MM.1S (cell line): ENCODE results near the gene CYB5R3.
A peak's percentile ranks its signal among the peaks of the same experiment; 100 is the strongest.

ENCODE experiments used
- DNase-seq: peaks from one replicate; pipeline ENCODE4 v3.0.0-alpha.2; 2015
- H2AFZ ChIP-seq: fragments of 300-600 bp; sonication (generic); 2 replicates; pipeline ENCODE4 v1.6.0; 2016; ENCODE audit warnings: antibody characterized with exemption, low read length
- H3F3A ChIP-seq: fragments of 300-600 bp; sonication (generic); 2 replicates; pipeline ENCODE4 v1.6.1; 2016; ENCODE audit warnings: mild to moderate bottlenecking, antibody characterized with exemption, low read length, moderate library complexity, mixed read lengths; ENCODE audit not compliant: insufficient read depth
- H3K27ac ChIP-seq: fragments of 300-600 bp; sonication (generic); 2 replicates; pipeline ENCODE4 v1.5.1; 2016; ENCODE audit warnings: mild to moderate bottlenecking, low read length
- H3K27me3 ChIP-seq: fragments of 300-600 bp; sonication (generic); replicated peaks from 2 replicates; pipeline ENCODE4 v1.6.0; 2016; ENCODE audit warnings: low read length; ENCODE audit not compliant: insufficient read depth
- H3K36me3 ChIP-seq: fragments of 300-600 bp; sonication (generic); replicated peaks from 2 replicates; pipeline ENCODE4 v1.6.1; 2016; ENCODE audit warnings: mild to moderate bottlenecking, low read length, mixed read lengths; ENCODE audit not compliant: insufficient read depth
- H3K4me1 ChIP-seq: fragments of 300-600 bp; sonication (generic); 2 replicates; pipeline ENCODE4 v1.6.1; 2016; ENCODE audit warnings: low read length, mixed read lengths
- H3K4me2 ChIP-seq: fragments of 300-600 bp; sonication (generic); 2 replicates; pipeline ENCODE4 v1.6.0; 2016; ENCODE audit warnings: low read depth, low read length
- H3K4me3 ChIP-seq: fragments of 300-600 bp; sonication (generic); 2 replicates; pipeline ENCODE4 v1.5.1; 2016; ENCODE audit warnings: low read length, mixed read lengths
- H3K79me2 ChIP-seq: fragments of 300-600 bp; sonication (generic); 2 replicates; pipeline ENCODE4 v1.6.1; 2016; ENCODE audit warnings: mixed run types, low read length, mixed read lengths
- H3K9ac ChIP-seq: fragments of 300-600 bp; sonication (generic); 2 replicates; pipeline ENCODE4 v1.6.1; 2016; ENCODE audit warnings: low read length, mixed read lengths
- H3K9me2 ChIP-seq: fragments of 300-600 bp; sonication (generic); replicated peaks from 2 replicates; pipeline ENCODE4 v1.6.1; 2016; ENCODE audit warnings: mild to moderate bottlenecking, low read length, mixed read lengths; ENCODE audit not compliant: insufficient read depth
- H3K9me3 ChIP-seq: fragments of 300-600 bp; sonication (generic); replicated peaks from 2 replicates; pipeline ENCODE4 v1.6.1; 2016; ENCODE audit warnings: mild to moderate bottlenecking, low read length, mixed read lengths; ENCODE audit not compliant: insufficient read depth
- H4K20me1 ChIP-seq: fragments of 300-600 bp; sonication (generic); 2 replicates; pipeline ENCODE4 v1.6.1; 2016; ENCODE audit warnings: mild to moderate bottlenecking, low read length, moderate library complexity, mixed read lengths; ENCODE audit not compliant: insufficient read depth
- EZH2 ChIP-seq: fragments of 300-600 bp; sonication (generic); optimal IDR thresholded peaks from 2 replicates; pipeline ENCODE3; 2017; ENCODE audit warnings: low read depth, mild to moderate bottlenecking, antibody characterized with exemption, low read length, mixed read lengths
- EZH2phosphoT487 ChIP-seq: fragments of 300-600 bp; sonication (generic); IDR thresholded peaks from 2 replicates; pipeline ENCODE4 v1.6.1; 2018; ENCODE audit warnings: antibody characterized with exemption, low read length
- TF ChIP-seq, protein P1 (sequence below): fragments of 300-600 bp; sonication (generic); IDR thresholded peaks from 2 replicates; pipeline ENCODE4 v1.5.1; 2016; ENCODE audit warnings: antibody characterized with exemption, low read length, mixed read lengths

The CYB5R3 gene

DNA sequence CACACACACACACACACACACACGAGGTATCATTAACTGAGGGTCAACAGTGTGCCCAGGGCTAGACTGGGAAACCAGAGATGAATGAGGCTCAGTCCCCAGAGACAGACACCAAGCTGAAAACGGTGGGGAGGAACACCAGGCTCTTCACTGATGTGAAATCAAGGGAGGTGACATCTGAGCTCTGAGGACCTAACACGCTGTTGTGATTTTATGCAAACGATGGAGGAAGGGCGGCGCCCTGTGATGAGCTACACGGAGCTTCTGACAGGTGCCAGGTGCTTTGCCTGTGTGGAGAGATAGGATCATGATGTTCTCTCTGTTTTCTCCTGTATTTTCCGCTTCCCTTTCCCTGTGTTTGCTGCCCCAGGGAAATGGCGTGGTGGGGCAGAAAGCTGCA lies 6.5 kb upstream of the CYB5R3 start:
- Histone ChIP-seq H3K4me3 (no peak overlapping the region), H3K79me2 (no peaks in the 10 kb centered on the region), H3K9ac (no peak overlapping the region), H4K20me1 (no peaks in the 10 kb centered on the region), H3K4me2 (peak overlapping the region; percentile 40; the same call in 1 of the 2 replicates), H3K27me3 (no peaks in the 10 kb centered on the region), H3K4me1 (0 out of 2 replicates have a peak, but pooled peaks cover 4% of the 10 kb centered on the region), H3K27ac (no peak overlapping the region), H3F3A (no peaks in the 10 kb centered on the region), H2AFZ (no peak overlapping the region), H3K9me2 (no peaks in the 10 kb centered on the region), H3K36me3 (no peaks in the 10 kb centered on the region), H3K9me3 (no peaks in the 10 kb centered on the region)
- no peak for TF ChIP-seq EZH2phosphoT487
- no peak for TF ChIP-seq EZH2
- TF ChIP-seq, protein P1, sequence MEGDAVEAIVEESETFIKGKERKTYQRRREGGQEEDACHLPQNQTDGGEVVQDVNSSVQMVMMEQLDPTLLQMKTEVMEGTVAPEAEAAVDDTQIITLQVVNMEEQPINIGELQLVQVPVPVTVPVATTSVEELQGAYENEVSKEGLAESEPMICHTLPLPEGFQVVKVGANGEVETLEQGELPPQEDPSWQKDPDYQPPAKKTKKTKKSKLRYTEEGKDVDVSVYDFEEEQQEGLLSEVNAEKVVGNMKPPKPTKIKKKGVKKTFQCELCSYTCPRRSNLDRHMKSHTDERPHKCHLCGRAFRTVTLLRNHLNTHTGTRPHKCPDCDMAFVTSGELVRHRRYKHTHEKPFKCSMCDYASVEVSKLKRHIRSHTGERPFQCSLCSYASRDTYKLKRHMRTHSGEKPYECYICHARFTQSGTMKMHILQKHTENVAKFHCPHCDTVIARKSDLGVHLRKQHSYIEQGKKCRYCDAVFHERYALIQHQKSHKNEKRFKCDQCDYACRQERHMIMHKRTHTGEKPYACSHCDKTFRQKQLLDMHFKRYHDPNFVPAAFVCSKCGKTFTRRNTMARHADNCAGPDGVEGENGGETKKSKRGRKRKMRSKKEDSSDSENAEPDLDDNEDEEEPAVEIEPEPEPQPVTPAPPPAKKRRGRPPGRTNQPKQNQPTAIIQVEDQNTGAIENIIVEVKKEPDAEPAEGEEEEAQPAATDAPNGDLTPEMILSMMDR = no peak
- peak; percentile 79 for DNase-seq

DNA sequence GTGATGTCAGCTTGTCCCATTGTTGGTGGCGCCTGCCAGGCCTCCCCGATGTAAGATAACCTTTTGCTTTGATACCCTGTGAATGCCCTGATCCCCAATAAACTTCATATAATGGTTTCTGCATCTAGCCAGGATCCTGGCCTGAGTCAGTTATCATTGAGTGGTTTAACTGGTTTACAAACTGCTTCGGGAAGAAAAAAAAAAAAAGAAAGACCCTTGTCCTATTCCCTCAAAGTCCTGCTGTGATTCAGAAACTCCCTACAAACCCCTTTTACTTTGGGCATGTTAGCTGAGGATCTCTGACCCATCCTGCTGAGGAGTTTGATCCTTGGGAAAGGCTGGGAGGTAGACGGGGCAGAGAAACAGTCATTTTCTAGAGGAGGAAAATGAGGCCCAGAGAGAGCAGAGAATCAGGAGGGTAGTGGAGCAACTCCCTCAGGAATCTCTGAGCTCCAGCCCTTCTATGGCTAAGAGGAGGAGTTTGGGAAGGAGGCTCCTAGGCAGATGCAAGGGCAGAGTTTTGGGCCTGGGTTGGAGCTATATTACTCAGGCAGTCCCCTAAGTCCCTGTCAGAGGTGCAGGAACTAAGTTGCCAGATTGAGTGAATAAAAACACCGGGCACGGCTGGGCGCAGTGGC lies 5.4 kb upstream of the CYB5R3 start:
- no peak overlapping the region for H3K4me2 ChIP-seq
- no peaks in the 10 kb centered on the region for H3K9me3 ChIP-seq
- 0 out of 2 replicates have a peak, but pooled peaks cover 4% of the 10 kb centered on the region for H3K4me1 ChIP-seq
- H3F3A ChIP-seq = no peaks in the 10 kb centered on the region
- no peaks in the 10 kb centered on the region for H3K9me2 ChIP-seq
- no peak overlapping the region for H3K4me3 ChIP-seq
- H3K79me2 ChIP-seq = no peaks in the 10 kb centered on the region
- no peaks in the 10 kb centered on the region for H3K36me3 ChIP-seq
- TF ChIP-seq EZH2 (no peak), EZH2phosphoT487 (no peak)
- TF ChIP-seq, protein P1 = no peak
- H4K20me1 ChIP-seq = no peaks in the 10 kb centered on the region
- H3K27me3 ChIP-seq = no peaks in the 10 kb centered on the region
- no peak overlapping the region for H3K27ac ChIP-seq
- H2AFZ ChIP-seq = no peak overlapping the region
- no peak for DNase-seq
- no peak overlapping the region for H3K9ac ChIP-seq

DNA sequence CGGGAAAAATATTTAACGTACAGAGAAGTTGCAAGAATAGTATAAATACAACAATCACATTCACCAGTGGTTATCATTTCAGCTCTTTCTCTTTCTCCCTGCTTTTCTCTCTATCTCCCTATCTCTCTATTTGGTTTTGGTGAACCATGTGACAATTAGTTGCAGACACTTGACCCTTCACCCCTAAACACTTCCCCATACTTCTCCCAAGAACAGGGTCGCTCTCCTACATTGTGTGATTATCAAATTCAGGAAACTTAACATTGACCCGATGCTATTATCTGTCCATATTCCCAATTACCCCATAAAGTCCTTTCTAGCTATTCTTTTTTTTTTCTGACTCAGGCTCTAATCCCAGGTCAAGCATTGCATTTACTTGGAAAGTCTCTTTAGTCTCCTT lies 4.8 kb upstream of the CYB5R3 start:
- no peak overlapping the region for H3K4me3 ChIP-seq
- 0 out of 2 replicates have a peak, but pooled peaks cover 4% of the 10 kb centered on the region for H3K4me1 ChIP-seq
- no peaks in the 10 kb centered on the region for H3K36me3 ChIP-seq
- no peaks in the 10 kb centered on the region for H3F3A ChIP-seq
- H3K9me3 ChIP-seq = no peaks in the 10 kb centered on the region
- H2AFZ ChIP-seq = no peak overlapping the region
- TF ChIP-seq, protein P1 = no peak
- TF ChIP-seq EZH2phosphoT487 (no peak), EZH2 (no peak)
- no peaks in the 10 kb centered on the region for H3K27me3 ChIP-seq
- no peak for DNase-seq
- no peak overlapping the region for H3K9ac ChIP-seq
- H3K4me2 ChIP-seq = no peak overlapping the region
- no peaks in the 10 kb centered on the region for H3K79me2 ChIP-seq
- H3K27ac ChIP-seq = no peak overlapping the region
- no peaks in the 10 kb centered on the region for H3K9me2 ChIP-seq
- no peaks in the 10 kb centered on the region for H4K20me1 ChIP-seq
